NCI-H1092 (cell line): ENCODE results near the gene SACM1L.
"Not testable (repeated sequence)": the region's sequence is repeated elsewhere in the genome, so short reads cannot be mapped to it uniquely, and the experiment has no call there.

ENCODE experiments used
- DNase-seq: peaks from one replicate; lab custom pipeline; 2025; lab: John Stamatoyannopoulos, UW

The SACM1L gene

GRCh38 chr3:45742461-45743089 is 53.4 kb downstream of the SACM1L start:
- no peak for DNase-seq

GRCh38 chr3:45746165-45746776 is 57.1 kb downstream of the SACM1L start:
- no peak for DNase-seq

GRCh38 chr3:45746777-45747622 is 57.8 kb downstream of the SACM1L start:
- DNase-seq, result no peak

- no peak for DNase-seq
Observed at GRCh38 chr3:45748068-45748467, 58.9 kb downstream of the SACM1L start.

- DNase-seq, result not testable (repeated sequence)
Observed at GRCh38 chr3:45749036-45749600, 59.9 kb downstream of the SACM1L start.

GRCh38 chr3:45749880-45750279 is 60.7 kb downstream of the SACM1L start:
- DNase-seq, result no peak

GRCh38 chr3:45751537-45752242 is 62.5 kb downstream of the SACM1L start:
- no peak for DNase-seq

- DNase-seq, result no peak
Observed at GRCh38 chr3:45753095-45753494, 63.9 kb downstream of the SACM1L start.

- DNase-seq, result no peak
Observed at GRCh38 chr3:45754461-45754860, 65.3 kb downstream of the SACM1L start.

- DNase-seq, result no peak
Observed at GRCh38 chr3:45756055-45756454, 66.9 kb downstream of the SACM1L start.

GRCh38 chr3:45757141-45757540 is 67.9 kb downstream of the SACM1L start:
- DNase-seq, result not testable (repeated sequence)

- DNase-seq, result no peak
Observed at GRCh38 chr3:45758871-45759270, 69.7 kb downstream of the SACM1L start.

- DNase-seq, result no peak
Observed at GRCh38 chr3:45759851-45760250, 70.7 kb downstream of the SACM1L start.

- peak; percentile 31 for DNase-seq
Observed at GRCh38 chr3:45760878-45761711, 71.9 kb downstream of the SACM1L start.

- no peak for DNase-seq
Observed at GRCh38 chr3:45761831-45762230, 72.6 kb downstream of the SACM1L start.

GRCh38 chr3:45762647-45763302 is 73.6 kb downstream of the SACM1L start:
- DNase-seq, result no peak

GRCh38 chr3:45763303-45763675 is 74.1 kb downstream of the SACM1L start:
- no peak for DNase-seq

GRCh38 chr3:45765266-45765851 is 76.2 kb downstream of the SACM1L start:
- no peak for DNase-seq

GRCh38 chr3:45765958-45766357 is 76.8 kb downstream of the SACM1L start:
- DNase-seq, result no peak

GRCh38 chr3:45771166-45771775 is 82.1 kb downstream of the SACM1L start:
- DNase-seq, result no peak
